Esophagus muscularis mucosa (tissue), 4 donors: ENCODE data around the gene FREM2. TPM values are rescaled to one million over a fixed set of nuclear protein-coding genes. Genes with fewer than 3 reads are reported as not detected.

Experiments used
- DNase-seq: peaks from one replicate; pipeline ENCODE4 v3.0.0-alpha.2; 2017; ENCODE audit errors: extremely low spot score
- H3K27ac ChIP-seq, 4 donors: fragments of 200-600 bp; sonication (generic); replicated peaks in 1 of 4; 1 replicate in 3 of 4; 2 replicates in 1 of 4; pipeline ENCODE4 v1.5.1; 2016 to 2019; ENCODE audit warnings: mild to moderate bottlenecking in 1 of 4
- H3K27me3 ChIP-seq, 4 donors: fragments of 200-600 bp; sonication (generic); one replicate each; pipeline versions ENCODE4 v1.5.1 to v1.6.0; 2016 to 2019
- H3K36me3 ChIP-seq, 4 donors: fragments of 200-600 bp; sonication (generic); one replicate each; pipeline ENCODE4 v1.5.1; 2016 to 2019
- H3K4me1 ChIP-seq, 4 donors: fragments of 200-600 bp; sonication (generic); one replicate each; pipeline ENCODE4 v1.5.1; 2016 to 2019
- H3K4me3 ChIP-seq, 4 donors: fragments of 200-600 bp; sonication (generic); 1 replicate in 2 of 4; 2 replicates in 2 of 4; pipeline ENCODE4 v1.5.1; 2016 to 2019; ENCODE audit warnings: mild to moderate bottlenecking in 4 of 4, moderate library complexity in 1 of 4
- H3K9me3 ChIP-seq, 4 donors: fragments of 200-600 bp; sonication (generic); 1 replicate in 3 of 4; 2 replicates in 1 of 4; pipeline ENCODE4 v1.5.1; 2016 to 2019
- EP300 ChIP-seq: sonication (generic); formaldehyde crosslinking; IDR thresholded peaks from one replicate; pipeline ENCODE4 v1.6.1; 2017; ENCODE audit warnings: antibody characterized with exemption
- POLR2A ChIP-seq: fragments of 450-650 bp; IDR thresholded peaks from one replicate; pipeline ENCODE4 v1.6.1; 2017; ENCODE audit warnings: antibody characterized with exemption, moderate library complexity, mild to moderate bottlenecking, low read depth
- POLR2AphosphoS5 ChIP-seq, 2 donors: sonication (generic); formaldehyde crosslinking; IDR thresholded peaks; one replicate each; pipeline ENCODE4 v1.6.1; 2017; ENCODE audit warnings: antibody characterized with exemption in 2 of 2
- WGBS: methylation state at CpG from one replicate; pipeline ENCODE4 v1.1.5; 2018; 5-methylcytosine and 5-hydroxymethylcytosine counted together
- intact Hi-C: fragments of 100-400 bp; cut with DNase I; formaldehyde crosslinking; loops from one replicate; pipeline ENCODE4 v1.15.1; 2023
- total RNA-seq, 4 donors: library from RNA; depleted of rRNA; stranded (reverse); fragments of >200 nt; gene quantifications; one replicate each; pipeline versions ENCODE4 v1.1.0 to v1.2.1, GENCODE V29; 2016
- TF ChIP-seq, protein P1 (sequence below), 3 experiments: fragments of 200-600 bp in 2 of 3; fragments of 450-650 bp in 1 of 3; sonication (generic) in 2 of 3; IDR thresholded peaks; one replicate each; pipeline ENCODE4 v1.5.1; 2017 to 2019; ENCODE audit warnings: antibody characterized with exemption in 3 of 3, mild to moderate bottlenecking in 2 of 3, moderate library complexity in 1 of 3

Gene FREM2
- total RNA-seq, 4 donors from 2014 or later: 0.13 to 0.34 (median 0.33) TPM; not detected in 1

- H3K27ac ChIP-seq: no peak overlapping the region
- WGBS: 62% methylated on average over 2 of the region's 2 CpGs
- TF ChIP-seq EP300 (no peak), POLR2A (no peak), POLR2AphosphoS5 (IDR thresholded peaks at IDR 0.05) (no peak)
Observed at GRCh38 chr13:38819596-38819995, 132.7 kb downstream of the FREM2 start.

DNA sequence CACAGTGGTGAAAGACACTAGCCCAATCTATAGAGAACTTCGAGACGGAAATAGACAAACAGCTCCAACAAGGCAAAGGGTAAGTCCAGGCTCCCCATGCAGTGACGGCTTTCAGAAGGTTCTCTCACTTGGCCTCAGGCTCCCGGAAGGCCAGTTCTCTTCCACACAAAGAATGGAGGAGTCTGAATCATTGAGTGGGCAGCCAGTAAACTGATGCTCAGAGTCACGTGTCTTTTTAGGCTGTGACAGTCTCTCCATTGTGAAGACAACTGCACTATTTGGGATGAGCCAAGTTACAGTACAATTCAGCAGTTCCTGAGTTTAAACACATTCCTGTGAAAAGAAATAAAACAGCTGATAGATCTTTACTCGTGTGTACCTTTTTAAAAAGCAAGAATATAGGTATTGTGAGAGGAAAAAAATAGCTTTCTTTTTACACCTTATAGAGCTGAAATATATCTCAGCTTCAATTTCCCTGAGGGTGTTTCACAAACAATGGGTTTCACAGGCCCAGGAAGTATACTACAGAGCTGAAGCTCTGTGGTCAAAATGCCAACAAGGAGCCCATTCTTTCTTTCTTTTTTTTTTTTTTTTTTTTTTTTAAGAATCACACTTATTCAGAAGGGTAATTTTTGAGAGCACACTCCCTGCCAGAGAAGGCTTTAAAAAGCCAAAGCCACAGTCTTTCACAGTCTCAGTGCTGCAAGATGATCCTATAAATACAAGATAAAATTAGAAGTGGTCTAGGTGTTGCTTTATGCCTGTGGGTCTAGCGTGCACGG lies 135.1 kb downstream of the FREM2 start:
- no peak overlapping the region for H3K27ac ChIP-seq
- no peak for DNase-seq
- no peaks in the 10 kb centered on the region for H3K36me3 ChIP-seq
- intact Hi-C loops: no loop called here
- 73% methylated on average over 8 of the region's 8 CpGs for WGBS
- no peak for TF ChIP-seq POLR2AphosphoS5 (IDR thresholded peaks at IDR 0.05)
- TF ChIP-seq POLR2A: no peak
- TF ChIP-seq EP300: no peak
- TF ChIP-seq, protein P1, sequence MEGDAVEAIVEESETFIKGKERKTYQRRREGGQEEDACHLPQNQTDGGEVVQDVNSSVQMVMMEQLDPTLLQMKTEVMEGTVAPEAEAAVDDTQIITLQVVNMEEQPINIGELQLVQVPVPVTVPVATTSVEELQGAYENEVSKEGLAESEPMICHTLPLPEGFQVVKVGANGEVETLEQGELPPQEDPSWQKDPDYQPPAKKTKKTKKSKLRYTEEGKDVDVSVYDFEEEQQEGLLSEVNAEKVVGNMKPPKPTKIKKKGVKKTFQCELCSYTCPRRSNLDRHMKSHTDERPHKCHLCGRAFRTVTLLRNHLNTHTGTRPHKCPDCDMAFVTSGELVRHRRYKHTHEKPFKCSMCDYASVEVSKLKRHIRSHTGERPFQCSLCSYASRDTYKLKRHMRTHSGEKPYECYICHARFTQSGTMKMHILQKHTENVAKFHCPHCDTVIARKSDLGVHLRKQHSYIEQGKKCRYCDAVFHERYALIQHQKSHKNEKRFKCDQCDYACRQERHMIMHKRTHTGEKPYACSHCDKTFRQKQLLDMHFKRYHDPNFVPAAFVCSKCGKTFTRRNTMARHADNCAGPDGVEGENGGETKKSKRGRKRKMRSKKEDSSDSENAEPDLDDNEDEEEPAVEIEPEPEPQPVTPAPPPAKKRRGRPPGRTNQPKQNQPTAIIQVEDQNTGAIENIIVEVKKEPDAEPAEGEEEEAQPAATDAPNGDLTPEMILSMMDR (IDR thresholded peaks at IDR 0.05): no peak
- no peaks in the 10 kb centered on the region for H3K9me3 ChIP-seq
- H3K4me3 ChIP-seq: no peak overlapping the region
- H3K4me1 ChIP-seq: no peaks in the 10 kb centered on the region
- no peaks in the 10 kb centered on the region for H3K27me3 ChIP-seq

More at GRCh38 chr13:38819596-38819995, 132.7 kb downstream of the FREM2 start:
- DNase-seq: no peak
- H3K27me3 ChIP-seq: no peaks in the 10 kb centered on the region
- H3K36me3 ChIP-seq: no peaks in the 10 kb centered on the region
- H3K4me1 ChIP-seq: no peaks in the 10 kb centered on the region
- intact Hi-C loops: no loop called here
- H3K9me3 ChIP-seq: no peaks in the 10 kb centered on the region
- no peak overlapping the region for H3K4me3 ChIP-seq

DNA sequence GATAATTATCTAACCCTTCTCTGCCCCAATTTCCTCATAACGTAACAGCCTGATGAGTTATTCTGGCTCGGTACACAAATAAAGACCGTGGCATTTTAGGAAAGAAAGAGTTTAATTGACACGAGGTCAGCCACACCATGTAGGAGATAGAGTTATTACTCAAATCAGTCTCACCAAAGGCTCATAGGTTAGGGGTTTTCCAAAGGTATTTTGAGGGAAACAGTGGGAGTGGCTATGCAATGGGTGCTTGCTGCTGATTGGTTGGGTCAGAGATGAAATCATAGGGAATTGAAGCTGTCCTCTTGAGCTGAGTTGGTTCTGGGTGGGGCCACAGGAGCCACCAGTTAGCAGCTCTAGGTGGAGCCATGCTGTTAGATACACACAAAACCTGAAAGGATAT lies 137.5 kb downstream of the FREM2 start:
- Histone ChIP-seq H3K27ac (no peak overlapping the region), H3K9me3 (no peaks in the 10 kb centered on the region), H3K36me3 (no peaks in the 10 kb centered on the region), H3K4me1 (no peaks in the 10 kb centered on the region), H3K4me3 (no peak overlapping the region), H3K27me3 (no peaks in the 10 kb centered on the region)
- 94% methylated on average over 4 of the region's 4 CpGs for WGBS
- TF ChIP-seq, protein P1 (IDR thresholded peaks at IDR 0.05): no peak
- TF ChIP-seq EP300: no peak
- intact Hi-C loops: no loop called here
- DNase-seq: no peak

- Histone ChIP-seq H3K36me3 (no peaks in the 10 kb centered on the region), H3K9me3 (no peaks in the 10 kb centered on the region), H3K4me3 (no peak overlapping the region), H3K4me1 (no peaks in the 10 kb centered on the region), H3K27me3 (no peaks in the 10 kb centered on the region), H3K27ac (no peak overlapping the region)
- 67% methylated on average over 11 of the region's 11 CpGs for WGBS
- intact Hi-C loops: no loop called here
- DNase-seq: no peak
- TF ChIP-seq, protein P1 (IDR thresholded peaks at IDR 0.05): no peak
- TF ChIP-seq POLR2AphosphoS5 (IDR thresholded peaks at IDR 0.05): no peak
- no peak for TF ChIP-seq EP300
- no peak for TF ChIP-seq POLR2A
Observed at GRCh38 chr13:38826182-38826813, 139.4 kb downstream of the FREM2 start.

DNA sequence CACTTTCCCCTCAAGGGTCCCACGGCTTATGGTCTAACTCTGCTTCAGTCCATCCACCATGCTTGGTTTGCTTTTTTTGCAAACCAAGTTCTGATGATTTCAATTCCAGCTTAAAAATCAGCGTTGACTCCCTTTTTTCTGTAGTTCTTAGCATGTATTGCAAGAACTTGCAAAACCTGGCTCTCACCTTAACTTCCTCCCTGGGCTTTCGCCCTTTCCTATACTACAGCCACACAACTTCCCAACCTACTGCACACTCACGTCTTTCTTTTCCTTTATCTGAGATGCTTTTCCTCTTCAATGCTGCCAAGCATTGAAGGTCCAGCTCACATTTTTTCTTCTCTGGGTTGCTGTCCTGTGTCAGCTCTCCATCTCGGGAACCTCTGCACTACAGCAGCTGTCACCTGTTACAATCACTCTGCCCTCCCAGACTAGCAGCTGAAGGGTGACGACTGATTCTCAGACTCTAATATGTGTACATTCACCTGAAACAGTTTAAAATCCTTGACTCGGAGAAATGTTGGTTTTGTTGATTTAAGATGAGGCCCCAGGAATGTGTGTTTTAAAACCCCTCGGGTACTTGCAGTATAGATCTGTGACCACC lies 143.7 kb downstream of the FREM2 start:
- intact Hi-C loops: no loop called here

More for the DNA sequence above, 143.7 kb downstream of the FREM2 start:
- TF ChIP-seq POLR2A (no peak), EP300 (no peak)
- TF ChIP-seq, protein P1 (IDR thresholded peaks at IDR 0.05): no peak
- H3K27ac ChIP-seq: no peak overlapping the region
- H3K9me3 ChIP-seq: no peaks in the 10 kb centered on the region
- H3K4me1 ChIP-seq: no peaks in the 10 kb centered on the region
- DNase-seq: no peak
- H3K36me3 ChIP-seq: no peaks in the 10 kb centered on the region
- WGBS: 60% methylated on average over 8 of the region's 8 CpGs
- H3K4me3 ChIP-seq: no peak overlapping the region
- no peaks in the 10 kb centered on the region for H3K27me3 ChIP-seq
